Panc1 (cell line): ENCODE results near the gene PARD6G. TPM values are rescaled to one million over a fixed set of nuclear protein-coding genes. Genes with fewer than 3 reads are reported as not detected.

Experiments used
- ATAC-seq: fragments of 200-7000 bp; cut with Tn5 transposase; 2 replicates; pipeline ENCODE4 v1.9.1; 2020; ENCODE audit warnings: mild to moderate bottlenecking, moderate library complexity
- BruUV-seq: library from RNA; stranded (reverse); fragments of 400-500 nt; replicated peaks from 2 replicates; lab custom pipeline; 2021; lab: Mats Ljungman, UMichigan
- CTCF ChIA-PET: fragments of 300-600 bp; sonication (Branson Sonifier 250); formaldehyde crosslinking; loops from one replicate; lab custom pipeline; 2022; ENCODE audit warnings: antibody characterized with exemption; lab: Charles Lee
- POLR2A ChIA-PET: fragments of 300-600 bp; sonication (Branson Sonifier 250); formaldehyde crosslinking; loops from one replicate; lab custom pipeline; 2022; ENCODE audit warnings: antibody characterized with exemption; lab: Charles Lee
- DNase-seq: peaks from one replicate; pipeline ENCODE4 v3.0.0-alpha.2; 2010; ENCODE audit warnings: low read depth, low spot score
- H3K27ac ChIP-seq: 2 replicates; pipeline ENCODE4 v1.5.1; 2011; ENCODE audit warnings: mild to moderate bottlenecking, low read length, inconsistent platforms
- H3K27me3 ChIP-seq: fragments of 200-500 bp; sonication (Bioruptor generic); 2 replicates; pipeline ENCODE4 v1.6.0; 2014; ENCODE audit warnings: low read length, inconsistent platforms; ENCODE audit not compliant: control insufficient read depth, insufficient read depth
- H3K36me3 ChIP-seq: fragments of 200-500 bp; sonication (Bioruptor generic); 2 replicates; pipeline ENCODE4 v1.5.1; 2014; ENCODE audit warnings: inconsistent platforms, mild to moderate bottlenecking, low read length, moderate library complexity; ENCODE audit not compliant: control insufficient read depth, insufficient read depth
- H3K4me1 ChIP-seq: 2 replicates; pipeline ENCODE4 v1.5.1; 2011; ENCODE audit warnings: inconsistent platforms, mild to moderate bottlenecking, low read length, moderate library complexity; ENCODE audit not compliant: control insufficient read depth, insufficient read depth
- H3K4me3 ChIP-seq, 2 experiments: 2 replicates each; pipeline ENCODE4 v1.5.1; 2011 to 2012; ENCODE audit warnings: low read depth in 2 of 2, low read length in 2 of 2, mild to moderate bottlenecking in 2 of 2, inconsistent platforms in 1 of 2, moderate library complexity in 1 of 2
- H3K9me3 ChIP-seq: fragments of 200-500 bp; sonication (Bioruptor generic); 2 replicates; pipeline ENCODE4 v1.5.1; 2014; ENCODE audit warnings: low read depth, mild to moderate bottlenecking, inconsistent platforms, low read length, moderate library complexity; ENCODE audit not compliant: control insufficient read depth, insufficient read depth
- CTCF ChIP-seq: fragments of 450-650 bp; IDR thresholded peaks from 2 replicates; pipeline ENCODE4 v1.5.1; 2017; ENCODE audit warnings: mild to moderate bottlenecking
- POLR2AphosphoS5 ChIP-seq: IDR thresholded peaks from 2 replicates; pipeline ENCODE4 v1.6.1; 2012; ENCODE audit warnings: mild to moderate bottlenecking, low read depth, low read length, moderate library complexity
- REST ChIP-seq, 2 experiments: IDR thresholded peaks; 2 replicates each; pipeline ENCODE4 v1.6.1; 2011 to 2012; ENCODE audit warnings: low read depth in 2 of 2, control low read depth in 1 of 2, low read length in 1 of 2, mild to moderate bottlenecking in 1 of 2, moderate library complexity in 1 of 2; ENCODE audit not compliant: insufficient read depth in 1 of 2
- SIN3A ChIP-seq: IDR thresholded peaks from 2 replicates; pipeline ENCODE4 v1.6.1; 2012; ENCODE audit warnings: low read depth, mild to moderate bottlenecking, low read length, moderate library complexity, borderline replicate concordance; ENCODE audit not compliant: insufficient read depth
- TCF7L2 ChIP-seq: IDR thresholded peaks from 2 replicates; pipeline ENCODE4 v1.6.1; 2011; ENCODE audit warnings: mild to moderate bottlenecking, low read depth, low read length, inconsistent platforms
- in situ Hi-C: cut with HindIII; loops from 2 replicates; pipeline ENCODE4 v1.10.0; 2016; ENCODE audit warnings: low sequenced_read_pairs, low pct_unique_long_range_greater_than_20kb
- intact Hi-C: fragments of 100-400 bp; cut with micrococcal nuclease; formaldehyde crosslinking; loops from one replicate; pipeline ENCODE4 v1.10.0; 2022; ENCODE audit not compliant: unreplicated experiment
- total RNA-seq: library from RNA; stranded (reverse); gene quantifications from one replicate; pipeline ENCODE4 v1.2.1, GENCODE V29; 2021; ENCODE audit not compliant: unreplicated experiment

PARD6G gene
- total RNA-seq, 1 experiment from 2014 or later, result 5.2 TPM

GRCh38 chr18:80130555-80130954, 116.8 kb downstream of the PARD6G start:
- Histone ChIP-seq H3K27me3 (no peaks in the 10 kb centered on the region), H3K27ac (no peak overlapping the region), H3K36me3 (peaks cover 6% of the 10 kb centered on the region; the same call in 1 of the 2 replicates), H3K9me3 (no peaks in the 10 kb centered on the region), H3K4me3 (no peak overlapping the region), H3K4me1 (no peaks in the 10 kb centered on the region)
- no TSS peak for BruUV-seq
- in situ Hi-C loops (no loop called here), intact Hi-C loops (no loop called here)
- ChIA-PET CTCF (no interaction called here), POLR2A (interaction anchor here (0.6 kb wide), 1 partner anchor 17 kb away, joined by 3 read pairs; no protein-coding TSS in a partner anchor)
- ATAC-seq (no peak), DNase-seq (no peak)
- TF ChIP-seq CTCF, result no peak
- no peak for TF ChIP-seq TCF7L2
- TF ChIP-seq REST (IDR thresholded peaks at IDR 0.05; ENCODE audit: insufficient read depth in 1 of 2, low read depth in 2 of 2, low read length in 1 of 2), result no peak
- TF ChIP-seq POLR2AphosphoS5, result no peak

GRCh38 chr18:80129672-80130367, 117.5 kb downstream of the PARD6G start:
- DNase-seq (no peak), ATAC-seq (no peak)
- in situ Hi-C loops (no loop called here), intact Hi-C loops (no loop called here)
- ChIA-PET CTCF (no interaction called here), POLR2A (no interaction called here)
- no peak overlapping the region for H3K27ac ChIP-seq
- no peaks in the 10 kb centered on the region for H3K4me1 ChIP-seq
- 0 out of 2 replicates have a peak, but pooled peaks cover 2% of the 10 kb centered on the region for H3K36me3 ChIP-seq
- no peaks in the 10 kb centered on the region for H3K9me3 ChIP-seq
- BruUV-seq, result no TSS peak
- no peaks in the 10 kb centered on the region for H3K27me3 ChIP-seq
- H3K4me3 ChIP-seq, result no peak overlapping the region
- TF ChIP-seq SIN3A, result no peak
- TF ChIP-seq POLR2AphosphoS5, result no peak
- TF ChIP-seq TCF7L2, result no peak

GRCh38 chr18:80127635-80128034, 119.7 kb downstream of the PARD6G start:
- H3K27ac ChIP-seq, result no peak overlapping the region
- BruUV-seq, result no TSS peak
- intact Hi-C loops (no loop called here), in situ Hi-C loops (no loop called here)
- no peaks in the 10 kb centered on the region for H3K36me3 ChIP-seq
- no peaks in the 10 kb centered on the region for H3K27me3 ChIP-seq
- POLR2A ChIA-PET, result no interaction called here
- CTCF ChIA-PET, result no interaction called here
- no peak for DNase-seq
- no peak overlapping the region for H3K4me3 ChIP-seq
- TF ChIP-seq TCF7L2 (no peak), REST (IDR thresholded peaks at IDR 0.05; ENCODE audit: insufficient read depth in 1 of 2, low read depth in 2 of 2, low read length in 1 of 2) (no peak), SIN3A (no peak), POLR2AphosphoS5 (no peak), CTCF (no peak)
- H3K4me1 ChIP-seq, result no peaks in the 10 kb centered on the region
- H3K9me3 ChIP-seq, result no peaks in the 10 kb centered on the region
- ATAC-seq, result no peak
